Cardiac fibroblast (primary cell): ENCODE measurements around the gene GNAI3.

Source experiments
- DNase-seq, 2 donors: peaks; one replicate each; pipeline versions ENCODE4 v3.0.0 to v3.0.0-alpha.2; 2010; ENCODE audit warnings: low read depth in 2 of 2
- H3K4me3 ChIP-seq, 2 donors: replicated peaks in 1 of 2; 1 replicate in 1 of 2; 2 replicates in 1 of 2; pipeline ENCODE4 v1.5.1; 2011; ENCODE audit warnings: low read depth in 2 of 2, low read length in 2 of 2, mild to moderate bottlenecking in 2 of 2, moderate library complexity in 1 of 2
- CTCF ChIP-seq: IDR thresholded peaks from one replicate; pipeline ENCODE4 v1.5.1; 2011; ENCODE audit warnings: low read depth, mild to moderate bottlenecking, low read length, inconsistent platforms

GNAI3 gene

GRCh38 chr1:109527098-109527811, 21.2 kb upstream of the GNAI3 start:
- no peak for TF ChIP-seq CTCF
- H3K4me3 ChIP-seq, result no peak overlapping the region
- DNase-seq, result no peak

- TF ChIP-seq CTCF, result no peak
- no peak for DNase-seq
- H3K4me3 ChIP-seq, result no peak overlapping the region
These were observed 20.3 kb upstream of the GNAI3 start for GRCh38 chr1:109527846-109528695.

- DNase-seq, result no peak
- no peak for TF ChIP-seq CTCF
- H3K4me3 ChIP-seq, result no peak overlapping the region
These were observed 19.7 kb upstream of the GNAI3 start for GRCh38 chr1:109528712-109529111.

- H3K4me3 ChIP-seq, result no peak overlapping the region
- TF ChIP-seq CTCF, result no peak
- no peak for DNase-seq
These were observed 18.4 kb upstream of the GNAI3 start for GRCh38 chr1:109529881-109530456.

GRCh38 chr1:109530457-109531087, 17.8 kb upstream of the GNAI3 start:
- TF ChIP-seq CTCF, result no peak
- no peak for DNase-seq
- H3K4me3 ChIP-seq, result no peak overlapping the region

GRCh38 chr1:109531380-109531779, 17.0 kb upstream of the GNAI3 start:
- H3K4me3 ChIP-seq, result no peak overlapping the region
- no peak for DNase-seq

More at GRCh38 chr1:109531380-109531779, 17.0 kb upstream of the GNAI3 start:
- no peak for TF ChIP-seq CTCF
